HG03066 (cell line): ENCODE measurements around the gene PHLDA2.
"Not testable (repeated sequence)": the region's sequence is repeated elsewhere in the genome, so short reads cannot be mapped to it uniquely, and the experiment has no call there.

ENCODE experiments used
- ATAC-seq: cut with Tn5 transposase; IDR thresholded peaks from one replicate; pipeline ENCODE4 v1.9.1; 2021; ENCODE audit warnings: low read depth; ENCODE audit not compliant: unreplicated experiment

Gene PHLDA2

DNA sequence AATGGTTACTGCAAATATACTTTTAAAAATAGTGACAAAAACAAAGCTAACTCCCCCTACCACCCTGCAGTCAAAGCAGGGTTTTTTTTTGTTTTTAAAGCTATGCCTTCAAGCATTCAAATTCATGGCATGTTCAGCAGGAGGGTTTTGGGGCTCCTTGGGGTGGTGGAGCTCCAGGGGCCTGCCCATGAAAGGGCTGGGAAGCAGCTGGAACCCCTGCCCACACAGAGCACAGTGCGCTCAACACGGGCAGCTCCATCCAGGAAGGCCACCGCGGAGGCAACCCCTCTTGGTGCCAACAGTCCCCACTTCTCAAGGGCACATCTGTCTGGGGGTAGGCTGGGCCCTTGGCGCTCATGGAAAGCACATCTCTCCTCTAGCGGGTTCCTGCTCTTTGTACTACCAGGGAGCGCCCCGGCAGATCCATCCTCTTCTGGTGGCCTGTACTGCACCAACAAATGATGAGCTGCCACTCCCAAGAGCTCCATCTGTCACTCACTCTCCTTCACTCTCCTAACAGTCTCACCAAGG lies 16.6 kb upstream of the PHLDA2 start:
- no peak for ATAC-seq

DNA sequence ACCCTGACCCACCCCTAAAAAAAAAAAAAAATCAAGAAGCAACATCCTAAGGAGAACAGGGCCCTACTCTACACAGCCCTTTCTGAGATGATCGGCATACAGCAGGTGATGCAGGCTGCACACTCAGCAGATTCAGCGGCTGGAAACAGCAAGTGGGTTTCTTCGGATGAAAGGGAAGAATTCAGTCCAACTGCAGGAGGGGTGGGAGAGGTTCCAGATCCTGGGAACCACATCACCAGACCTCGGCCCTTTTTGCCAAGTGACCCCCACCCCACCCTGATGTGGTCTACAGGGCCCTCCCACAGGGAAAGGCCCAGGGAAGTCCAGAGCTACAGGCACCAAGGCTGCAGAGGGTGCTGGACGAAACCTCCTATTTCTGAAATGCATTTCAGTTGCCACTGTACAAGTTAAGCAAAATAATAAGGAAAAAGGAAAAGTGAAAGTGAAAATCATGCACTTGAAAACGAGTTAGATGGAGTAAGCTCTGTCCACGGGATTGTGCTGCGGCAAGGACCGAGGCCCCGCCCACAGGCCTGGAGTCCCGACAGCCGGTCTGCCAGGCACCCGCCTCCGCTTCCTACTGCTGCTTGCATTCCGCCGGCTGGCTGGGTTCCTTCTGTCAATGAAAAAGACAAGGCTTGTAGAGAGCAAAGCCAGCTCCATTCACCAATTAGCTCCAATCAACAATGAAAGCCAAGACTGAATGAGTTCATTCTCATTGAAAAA lies 16.0 kb upstream of the PHLDA2 start:
- ATAC-seq = no peak

DNA sequence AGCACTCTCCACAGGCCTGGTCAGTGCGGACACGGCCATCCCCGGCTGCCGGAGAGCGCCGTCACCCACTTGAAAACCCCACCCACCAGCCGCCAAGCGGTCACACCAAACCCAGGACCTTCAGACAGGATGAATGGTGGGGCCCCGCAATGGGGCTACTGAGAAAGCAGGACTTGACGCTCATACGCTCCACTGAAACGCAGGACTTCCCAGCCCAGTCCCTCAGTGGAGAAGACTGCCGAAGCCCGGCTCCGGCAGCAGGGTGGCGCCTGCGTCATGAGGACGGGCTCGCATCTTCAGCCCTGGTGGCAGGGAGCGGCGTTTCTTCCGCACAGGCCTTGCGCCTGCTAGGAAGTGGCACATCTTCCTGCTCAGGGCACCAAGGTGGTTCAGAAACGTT lies 15.3 kb upstream of the PHLDA2 start:
- no peak for ATAC-seq

DNA sequence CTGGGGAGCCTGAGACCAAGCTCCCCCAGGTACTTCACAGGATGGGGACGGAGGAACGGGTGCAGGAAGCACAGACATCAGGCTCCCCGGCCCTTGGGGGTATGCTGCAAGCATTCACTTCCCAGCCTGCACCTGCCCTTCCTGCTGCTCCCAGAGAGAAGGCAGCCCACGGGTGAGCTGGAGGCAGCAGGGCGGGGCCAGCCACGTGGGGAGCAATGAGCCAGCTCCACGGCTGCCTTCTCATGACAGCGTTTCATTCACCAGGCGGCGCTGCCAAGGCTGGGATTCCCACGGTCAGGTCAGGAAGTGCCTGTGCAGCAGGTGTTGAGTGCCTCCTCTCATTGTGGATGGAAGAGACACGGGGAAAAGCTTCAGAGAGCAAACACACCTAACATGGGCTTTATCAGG lies 14.5 kb upstream of the PHLDA2 start:
- no peak for ATAC-seq

DNA sequence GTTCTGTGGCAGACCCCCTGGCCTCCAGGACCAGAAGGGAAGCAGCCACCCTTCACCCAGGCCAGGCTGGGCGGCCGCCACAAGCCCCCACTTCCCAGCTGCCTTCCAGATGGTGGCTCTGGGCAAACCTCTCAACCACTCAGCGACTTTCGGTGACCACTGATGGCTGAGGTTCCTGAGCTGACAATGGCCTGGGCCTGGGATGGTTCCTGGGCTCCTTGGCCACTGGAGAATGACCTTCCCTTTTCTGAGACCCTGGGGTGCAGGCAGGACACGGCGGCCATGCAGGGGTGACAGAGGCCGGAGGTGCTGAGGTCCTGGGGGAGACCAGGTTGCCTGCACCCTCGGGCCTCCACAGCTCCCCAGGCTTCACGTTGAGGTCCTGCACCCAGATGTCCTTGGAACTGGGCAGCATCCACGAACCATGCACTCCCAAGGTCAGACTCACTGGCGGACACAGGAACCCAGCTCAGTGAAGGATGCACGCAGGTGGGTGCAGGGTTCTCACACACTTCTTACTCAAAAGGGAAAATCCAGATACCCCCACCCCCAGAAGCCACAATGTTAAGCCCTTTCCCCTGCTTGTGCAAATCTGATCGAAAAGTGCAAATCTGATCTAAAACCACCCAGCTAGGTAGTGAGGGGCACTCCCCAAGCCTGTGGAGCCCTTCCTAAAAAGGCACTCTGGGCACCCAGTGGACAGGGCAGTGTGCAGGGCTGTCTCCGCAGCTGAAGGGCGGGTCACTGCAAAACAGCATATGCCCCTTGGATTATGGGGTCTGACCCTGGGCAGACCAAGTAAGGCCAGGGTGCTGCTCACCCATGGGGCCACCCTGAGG lies 13.9 kb upstream of the PHLDA2 start:
- ATAC-seq = no peak

DNA sequence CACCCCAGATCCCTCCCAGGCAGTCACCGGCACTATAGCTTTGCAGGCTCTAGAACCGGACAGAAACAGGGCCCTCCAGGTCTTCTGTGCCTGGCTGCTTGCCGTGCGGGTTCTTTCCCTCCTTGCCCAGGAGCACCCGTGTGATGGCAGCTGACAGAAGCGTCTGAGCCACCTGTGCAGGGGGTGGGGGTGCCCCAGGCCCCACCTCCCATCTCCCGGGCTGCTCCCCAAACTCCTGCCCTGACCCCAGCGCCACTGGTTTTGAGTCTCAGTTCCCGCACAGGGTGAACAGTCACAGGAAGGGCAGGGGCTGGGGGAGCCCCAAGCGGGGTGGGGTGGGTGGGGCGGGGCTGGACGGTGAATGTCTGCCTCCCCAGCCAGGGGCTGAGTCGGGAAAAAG lies 13.2 kb upstream of the PHLDA2 start:
- no peak for ATAC-seq

DNA sequence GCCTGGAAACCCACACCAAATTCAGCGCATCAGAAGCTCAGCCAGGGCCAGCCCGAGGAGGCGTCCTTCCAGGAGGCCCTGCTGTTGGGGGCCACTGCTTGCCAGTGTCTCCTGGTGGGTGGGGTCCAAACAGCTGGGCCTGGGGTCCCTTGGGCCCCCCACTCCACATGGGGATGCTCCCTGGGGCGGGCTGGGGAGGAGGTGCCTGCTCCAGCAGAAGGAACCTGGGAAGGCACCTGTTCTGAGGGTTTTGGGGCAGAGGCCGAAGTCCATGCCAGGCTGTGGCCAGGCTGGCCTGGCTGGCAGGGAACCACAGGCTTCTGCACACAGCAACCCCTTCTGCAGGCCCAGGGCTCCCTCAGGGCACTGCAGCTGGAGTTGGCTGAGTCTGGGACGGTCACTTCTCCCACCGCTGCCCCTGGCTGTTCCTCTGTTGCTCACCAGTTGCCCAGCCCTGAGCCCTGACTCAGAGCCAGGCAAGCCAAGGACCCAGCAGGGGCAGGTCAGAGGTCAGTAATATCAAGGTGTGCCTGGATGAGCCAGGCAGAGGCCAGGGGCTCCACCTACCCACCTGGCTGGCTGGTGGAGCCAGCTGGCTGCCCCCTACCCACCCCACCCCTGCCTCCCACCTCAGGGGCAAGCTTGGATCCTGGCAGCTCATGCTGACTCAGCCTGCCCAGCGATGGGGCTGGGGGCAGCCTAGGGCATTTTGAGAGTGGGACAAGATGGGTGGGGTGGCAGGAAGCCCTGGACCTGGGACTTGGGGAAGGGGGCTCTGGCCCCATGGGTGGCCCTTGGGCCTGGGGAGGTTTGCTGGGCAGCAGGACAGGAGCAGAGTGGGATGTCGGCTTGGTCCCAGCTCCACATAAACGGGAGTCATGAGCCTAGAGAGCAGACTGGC lies 12.0 kb upstream of the PHLDA2 start:
- ATAC-seq = no peak

DNA sequence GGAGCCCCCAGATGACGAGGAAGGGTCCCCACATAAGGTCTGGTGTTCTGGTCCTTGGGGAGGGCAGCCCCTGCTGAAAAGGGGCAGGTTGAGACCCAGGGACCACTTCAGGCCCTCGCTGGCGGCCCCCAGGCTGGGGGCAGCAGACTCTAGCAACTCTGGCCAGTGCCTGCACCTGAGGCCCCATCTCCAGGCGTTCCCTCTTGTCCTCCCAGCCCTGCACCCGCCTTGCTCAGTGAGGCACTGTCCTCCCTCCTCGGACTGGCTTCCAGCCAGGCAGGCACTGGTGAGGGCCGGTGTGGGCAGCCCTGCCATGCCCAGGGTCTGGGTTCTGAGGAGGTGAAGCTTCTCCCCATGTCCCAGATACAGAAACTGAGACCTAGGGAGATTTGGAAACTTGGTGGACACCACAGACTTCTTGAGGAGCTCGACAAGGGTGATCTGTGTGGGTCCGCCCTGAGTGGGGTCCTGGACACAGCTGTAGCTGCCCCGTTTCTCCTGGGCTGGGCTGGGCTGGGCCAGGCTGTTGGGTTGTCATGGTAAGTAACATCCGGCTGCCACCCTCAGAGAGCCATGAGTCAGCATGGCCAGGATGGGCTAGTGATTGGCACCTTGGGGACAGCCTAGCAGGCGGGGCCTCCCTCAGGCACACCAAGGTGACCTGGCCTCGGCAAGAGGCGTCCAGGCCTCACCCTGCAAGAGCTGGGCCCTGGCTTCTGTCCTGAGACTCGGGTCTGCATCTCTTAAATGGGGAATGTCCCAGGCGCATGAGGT lies 11.1 kb upstream of the PHLDA2 start:
- ATAC-seq = no peak

DNA sequence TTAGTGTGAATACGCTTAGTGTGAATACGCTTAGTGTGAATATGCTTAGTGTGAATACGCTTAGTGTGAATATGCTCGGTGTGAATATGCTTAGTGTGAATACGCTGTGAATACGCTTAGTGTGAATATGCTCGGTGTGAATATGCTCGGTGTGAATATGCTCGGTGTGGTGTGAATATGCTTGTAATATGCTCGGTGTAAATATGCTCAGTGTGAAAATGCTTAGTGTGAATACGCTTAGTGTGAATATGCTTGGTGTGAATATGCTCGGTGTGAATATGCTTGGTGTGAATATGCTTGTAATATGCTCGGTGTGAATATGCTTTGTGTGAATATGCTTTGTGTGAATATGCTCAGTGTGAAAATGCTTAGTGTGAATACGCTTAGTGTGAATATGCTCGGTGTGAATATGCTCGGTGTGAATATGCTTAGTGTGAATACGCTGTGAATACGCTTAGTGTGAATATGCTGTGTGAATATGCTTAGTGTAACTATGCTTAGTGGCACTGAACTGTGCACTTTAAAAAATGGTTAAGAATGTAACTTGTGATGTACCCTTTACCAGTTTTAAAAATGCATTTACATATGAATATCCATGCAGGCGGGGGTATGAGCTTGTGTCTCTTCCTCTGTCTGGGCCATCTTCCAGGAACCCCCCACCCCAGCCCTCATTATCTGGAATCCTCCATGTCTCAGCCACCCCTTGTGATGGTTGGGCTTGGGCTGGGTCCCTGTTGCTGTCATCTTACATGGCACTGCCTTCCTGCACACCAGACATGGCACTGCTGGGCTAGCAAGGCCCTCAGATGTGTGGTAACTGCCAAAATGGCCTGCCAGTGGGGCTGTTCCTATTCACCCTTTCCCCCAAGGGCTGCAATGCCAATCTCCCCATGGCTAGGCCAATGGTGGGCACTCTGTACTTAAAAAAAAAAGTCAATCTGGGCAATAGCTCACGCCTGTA lies 9.5 kb upstream of the PHLDA2 start:
- not testable (repeated sequence) for ATAC-seq

DNA sequence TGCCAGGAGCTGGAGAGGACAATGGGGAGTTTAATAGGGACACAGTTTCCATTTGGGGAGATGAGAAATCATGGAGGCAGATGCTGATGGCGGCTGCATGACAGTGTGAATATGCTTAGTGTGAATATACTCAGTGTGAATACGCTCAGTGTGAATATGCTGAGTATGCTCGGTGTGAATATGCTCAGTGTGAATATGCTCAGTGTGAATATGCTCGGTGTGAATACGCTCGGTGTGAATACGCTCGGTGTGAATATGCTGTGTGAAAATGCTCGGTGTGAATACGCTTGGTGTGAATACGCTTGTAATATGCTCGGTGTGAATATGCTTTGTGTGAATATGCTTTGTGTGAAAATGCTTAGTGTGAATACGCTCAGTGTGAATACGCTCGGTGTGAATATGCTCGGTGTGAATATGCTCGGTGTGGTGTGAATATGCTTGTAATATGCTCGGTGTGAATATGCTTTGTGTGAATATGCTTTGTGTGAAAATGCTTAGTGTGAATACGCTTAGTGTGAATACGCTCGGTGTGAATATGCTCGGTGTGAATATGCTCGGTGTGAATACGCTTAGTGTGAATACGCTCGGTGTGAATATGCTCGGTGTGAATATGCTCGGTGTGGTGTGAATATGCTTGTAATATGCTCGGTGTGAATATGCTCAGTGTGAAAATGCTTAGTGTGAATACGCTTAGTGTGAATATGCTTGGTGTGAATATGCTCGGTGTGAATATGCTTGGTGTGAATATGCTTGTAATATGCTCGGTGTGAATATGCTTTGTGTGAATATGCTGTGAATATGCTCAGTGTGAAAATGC lies 8.6 kb upstream of the PHLDA2 start:
- ATAC-seq = not testable (repeated sequence)

DNA sequence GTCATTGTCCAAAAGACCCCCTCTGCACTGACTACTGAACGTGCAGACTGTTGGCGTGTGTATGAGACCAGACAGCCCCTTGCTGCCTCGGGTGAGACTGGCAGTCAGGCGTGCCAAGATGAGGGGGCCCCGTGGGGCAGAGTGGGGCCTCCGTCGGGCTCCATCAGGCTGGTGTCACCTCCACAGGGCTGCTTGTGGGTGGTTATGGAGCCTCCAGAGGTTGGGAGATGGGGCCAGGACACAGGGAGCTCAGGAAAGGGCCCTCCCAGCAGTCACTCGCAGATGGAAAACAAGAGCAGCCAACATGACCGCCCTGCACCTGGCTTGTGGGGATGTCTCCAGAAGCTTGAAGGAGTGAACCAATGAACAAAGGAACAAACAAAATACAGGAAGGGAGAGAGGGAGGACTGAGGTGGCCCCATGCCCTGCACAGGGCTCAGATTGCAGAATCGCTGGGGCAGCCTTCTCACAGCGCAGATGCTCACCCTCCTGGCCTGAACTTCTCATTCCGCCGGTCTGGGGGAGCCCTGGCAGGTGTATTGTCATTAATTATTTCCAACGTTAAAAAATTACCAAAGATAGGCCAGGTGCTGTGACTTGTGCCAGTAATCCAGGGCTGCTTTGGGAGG lies 5.5 kb upstream of the PHLDA2 start:
- no peak for ATAC-seq

DNA sequence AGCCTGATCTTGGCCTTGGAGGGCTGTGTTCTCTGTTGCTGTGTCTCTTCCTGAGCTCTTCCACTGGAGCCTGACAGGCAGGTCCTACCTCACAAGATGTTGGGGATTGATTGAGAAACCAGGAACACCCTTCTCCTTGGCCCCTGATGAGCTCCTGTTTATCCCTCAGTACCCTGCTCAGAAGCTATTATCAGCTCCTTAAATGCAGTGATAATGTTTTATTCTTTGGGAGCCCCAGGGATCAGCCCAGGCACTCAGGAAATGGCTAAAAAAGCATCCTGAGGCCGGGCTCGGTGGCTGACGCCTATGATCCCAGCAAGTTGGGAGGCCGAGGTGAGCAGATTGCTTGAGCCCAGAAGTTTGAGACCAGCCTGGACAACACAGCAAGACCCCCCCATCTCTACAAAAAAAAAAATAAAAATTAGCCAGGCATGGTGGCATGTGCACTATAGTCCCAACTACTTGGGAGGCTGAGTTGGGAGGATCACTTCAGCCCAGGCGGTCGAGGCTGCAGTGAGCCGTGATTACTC lies 4.9 kb upstream of the PHLDA2 start:
- no peak for ATAC-seq

DNA sequence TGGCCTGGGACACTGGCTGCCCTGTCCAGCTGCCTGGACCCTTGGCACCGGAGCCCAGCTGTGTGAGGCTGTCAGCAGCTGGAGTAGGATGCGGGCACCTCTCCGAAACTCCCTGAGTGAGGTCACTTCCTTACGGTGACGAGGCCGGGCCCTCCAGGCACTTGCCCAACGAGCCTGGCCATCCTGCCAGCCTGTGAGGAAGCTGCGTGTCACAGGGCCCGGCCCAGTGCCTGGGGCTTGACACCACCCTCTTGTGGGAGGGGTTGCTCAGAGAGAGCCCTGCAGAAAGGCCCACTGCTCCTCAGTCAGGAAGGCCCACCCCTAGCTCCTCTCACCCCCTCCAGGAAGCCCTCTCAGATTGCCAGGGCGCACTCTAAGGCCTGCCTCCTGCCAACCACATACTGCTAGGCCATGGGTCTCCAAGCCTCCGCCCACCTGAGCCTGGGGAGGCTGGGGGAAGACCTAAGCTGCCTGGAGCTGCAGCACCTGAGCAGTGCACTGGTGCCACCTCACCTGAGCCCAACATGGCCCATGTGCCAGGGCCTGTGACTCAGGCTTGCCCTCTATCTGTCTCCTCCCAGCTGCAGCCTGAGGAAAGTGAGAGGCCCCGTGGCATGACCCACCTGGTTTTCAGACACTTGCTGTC lies 4.3 kb upstream of the PHLDA2 start:
- ATAC-seq = no peak

DNA sequence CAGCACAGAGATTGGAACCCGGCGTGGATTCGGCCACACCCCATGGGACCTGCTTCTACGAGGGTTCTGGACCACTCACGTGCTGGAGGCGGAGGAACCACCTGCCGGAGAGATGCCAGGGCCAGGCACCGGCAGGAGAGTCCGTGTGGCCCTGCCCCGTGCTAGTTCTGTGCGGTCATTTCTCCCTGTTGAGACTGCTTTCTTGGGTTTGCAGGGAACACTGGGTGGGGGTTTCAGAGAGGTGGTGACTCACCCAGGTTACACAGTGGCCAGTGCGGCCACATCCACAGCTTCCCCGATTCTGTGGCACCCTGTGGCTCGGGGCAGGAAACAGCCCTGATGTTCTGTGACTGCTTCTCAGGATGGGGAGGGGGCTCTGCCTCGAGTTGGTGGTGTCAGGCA lies 3.6 kb upstream of the PHLDA2 start:
- no peak for ATAC-seq

DNA sequence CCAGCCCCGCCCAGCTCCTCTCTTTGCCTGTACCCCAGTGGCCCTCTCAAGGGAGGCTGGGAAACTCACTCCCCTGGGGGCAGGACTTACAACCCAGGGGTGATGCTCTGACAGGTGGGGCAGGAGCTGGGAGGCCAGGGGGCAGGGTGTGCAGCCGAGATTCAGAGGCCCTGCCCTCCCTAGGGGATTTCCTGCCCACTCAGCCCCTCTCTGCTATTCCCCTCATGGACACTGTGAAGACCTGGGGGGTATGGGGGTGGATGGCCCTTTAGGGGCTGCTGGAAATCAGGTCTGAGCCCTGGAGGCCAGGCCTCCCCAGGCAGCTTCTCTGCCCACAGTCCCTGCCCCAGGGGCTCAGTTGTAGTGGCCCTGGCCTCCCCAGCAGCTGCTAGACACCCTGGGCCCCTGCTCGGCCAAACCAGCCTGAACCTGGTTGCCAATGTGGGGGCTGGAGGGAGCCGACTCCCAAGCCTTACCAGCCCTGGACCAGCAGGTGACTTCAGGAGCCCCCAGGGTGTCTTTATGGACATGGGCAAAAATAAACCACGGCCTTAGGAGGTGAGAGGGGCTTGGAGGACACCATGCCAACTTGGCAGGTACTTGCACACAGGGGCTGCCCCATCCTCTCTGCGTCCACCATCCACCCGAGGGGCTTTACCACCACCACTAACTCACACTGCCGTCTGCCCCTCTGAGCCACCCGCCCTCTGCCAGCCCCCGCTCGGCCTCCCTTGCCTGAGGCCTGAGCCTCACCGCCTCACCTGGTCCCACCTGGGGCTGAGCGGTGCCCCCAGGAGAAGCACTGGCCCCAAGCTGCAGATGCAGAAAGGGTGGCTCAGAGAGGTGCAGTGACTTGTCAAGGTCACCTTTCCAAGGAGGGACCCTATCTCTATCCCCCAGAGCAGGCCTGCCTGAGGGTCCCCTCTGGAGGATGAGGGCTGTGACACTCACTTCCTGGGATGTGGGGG lies 2.8 kb upstream of the PHLDA2 start:
- ATAC-seq = no peak

DNA sequence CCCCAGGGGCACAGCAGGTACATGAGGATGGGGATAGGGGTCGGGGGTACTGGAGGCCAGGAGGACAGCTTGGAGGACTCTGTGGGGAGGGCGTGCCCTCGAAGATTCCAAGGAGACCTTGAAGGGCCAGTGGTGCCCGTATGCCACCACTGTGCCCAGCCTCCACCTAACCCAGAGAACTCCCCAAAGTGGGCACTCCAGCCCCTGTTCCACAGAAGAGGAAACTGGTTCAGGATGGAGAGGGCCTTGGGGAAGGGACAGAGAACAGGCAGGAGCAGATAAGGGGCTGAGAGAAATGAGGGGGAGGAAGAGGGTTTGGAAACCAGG lies 2.2 kb upstream of the PHLDA2 start:
- no peak for ATAC-seq
